Iris pigment epithelial cell (primary cell): ENCODE data around the gene PPIL4.

Experiments
- DNase-seq: peaks from one replicate; pipeline ENCODE4 v3.0.0-alpha.2; 2011; ENCODE audit warnings: low read depth

The PPIL4 gene, protein sequence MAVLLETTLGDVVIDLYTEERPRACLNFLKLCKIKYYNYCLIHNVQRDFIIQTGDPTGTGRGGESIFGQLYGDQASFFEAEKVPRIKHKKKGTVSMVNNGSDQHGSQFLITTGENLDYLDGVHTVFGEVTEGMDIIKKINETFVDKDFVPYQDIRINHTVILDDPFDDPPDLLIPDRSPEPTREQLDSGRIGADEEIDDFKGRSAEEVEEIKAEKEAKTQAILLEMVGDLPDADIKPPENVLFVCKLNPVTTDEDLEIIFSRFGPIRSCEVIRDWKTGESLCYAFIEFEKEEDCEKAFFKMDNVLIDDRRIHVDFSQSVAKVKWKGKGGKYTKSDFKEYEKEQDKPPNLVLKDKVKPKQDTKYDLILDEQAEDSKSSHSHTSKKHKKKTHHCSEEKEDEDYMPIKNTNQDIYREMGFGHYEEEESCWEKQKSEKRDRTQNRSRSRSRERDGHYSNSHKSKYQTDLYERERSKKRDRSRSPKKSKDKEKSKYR

DNA sequence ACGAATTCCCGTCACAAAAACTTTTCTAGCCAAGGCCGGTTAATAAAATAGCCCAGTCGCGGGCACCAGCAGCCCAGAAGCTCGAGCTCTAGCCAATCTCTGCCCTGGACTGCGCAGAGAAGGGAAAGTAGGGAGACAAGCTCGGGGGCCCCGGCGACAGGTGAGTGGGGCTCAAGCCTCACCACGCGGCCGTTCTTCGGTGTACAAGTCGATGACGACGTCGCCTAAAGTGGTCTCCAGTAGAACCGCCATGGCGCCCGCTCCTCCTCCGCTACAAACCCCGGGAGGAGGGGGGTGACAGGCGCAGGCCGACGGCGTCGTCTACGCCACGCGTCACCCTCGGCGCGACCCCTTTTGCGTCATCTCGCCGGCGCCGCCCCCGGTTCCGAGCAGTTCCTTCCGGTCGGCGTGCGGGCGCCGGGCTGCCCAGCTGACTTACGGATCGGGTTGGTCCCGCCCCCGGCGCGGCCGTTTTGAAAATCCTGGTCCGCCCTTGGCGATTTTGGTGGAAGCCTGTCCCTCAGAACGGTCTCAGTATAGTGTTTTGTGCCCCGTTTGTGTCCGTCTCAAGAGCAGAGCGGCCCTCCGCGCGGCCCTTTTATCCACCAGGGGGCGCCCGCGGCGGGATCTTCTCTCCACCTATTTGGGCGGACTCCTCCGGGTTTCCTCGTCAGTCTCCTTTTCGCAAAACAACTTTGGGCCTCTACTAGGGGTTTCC is at the start of gene PPIL4:
Gene PPIL4, minus strand, starts transcription at position 290 of the 718 bp plus-strand sequence. Its CDS starts 38 bp downstream, at position 252.
- peak; percentile 96 for DNase-seq

- DNase-seq = no peak
Observed at GRCh38 chr6:149593408-149593807, 47.6 kb upstream of the PPIL4 start.

DNA sequence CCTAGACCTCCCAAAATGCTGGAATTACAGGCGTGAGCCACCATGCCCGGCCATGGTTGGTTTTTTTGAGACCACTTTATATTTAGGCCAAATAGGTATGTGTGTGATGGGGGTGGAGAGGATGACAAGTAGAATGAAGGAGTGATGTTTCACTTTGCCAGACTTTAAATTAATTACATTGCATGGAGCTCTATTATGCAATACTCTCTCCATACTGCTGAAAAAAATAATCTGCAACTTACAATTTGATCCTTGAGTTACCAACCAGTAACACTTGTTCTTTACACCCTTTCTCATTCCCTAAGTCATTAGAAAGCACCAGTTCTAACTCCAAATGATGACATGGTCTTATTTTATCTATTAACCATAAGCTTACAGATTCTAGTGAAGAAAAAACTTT is 47.1 kb upstream of the PPIL4 start:
- DNase-seq = no peak

- no peak for DNase-seq
Observed at GRCh38 chr6:149586149-149586548, 40.3 kb upstream of the PPIL4 start.

DNA sequence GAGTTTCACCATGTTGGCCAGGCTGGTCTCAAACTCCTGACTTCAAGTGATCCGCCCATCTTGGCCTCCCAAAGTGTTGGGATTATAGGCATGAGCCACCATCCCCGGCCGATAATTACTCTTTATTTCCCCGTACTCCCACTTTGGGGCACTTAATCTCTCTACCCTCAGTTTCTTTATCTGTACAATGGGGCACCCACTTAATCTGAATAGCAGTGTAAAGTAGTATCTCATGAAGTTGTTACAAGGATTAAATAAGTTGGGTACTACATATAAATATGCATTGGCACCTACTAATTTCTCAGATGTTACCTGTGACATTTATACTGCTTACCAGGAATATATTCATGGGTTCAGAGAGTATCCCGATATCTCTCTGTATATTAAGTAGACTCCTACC is 35.5 kb upstream of the PPIL4 start:
- no peak for DNase-seq

DNA sequence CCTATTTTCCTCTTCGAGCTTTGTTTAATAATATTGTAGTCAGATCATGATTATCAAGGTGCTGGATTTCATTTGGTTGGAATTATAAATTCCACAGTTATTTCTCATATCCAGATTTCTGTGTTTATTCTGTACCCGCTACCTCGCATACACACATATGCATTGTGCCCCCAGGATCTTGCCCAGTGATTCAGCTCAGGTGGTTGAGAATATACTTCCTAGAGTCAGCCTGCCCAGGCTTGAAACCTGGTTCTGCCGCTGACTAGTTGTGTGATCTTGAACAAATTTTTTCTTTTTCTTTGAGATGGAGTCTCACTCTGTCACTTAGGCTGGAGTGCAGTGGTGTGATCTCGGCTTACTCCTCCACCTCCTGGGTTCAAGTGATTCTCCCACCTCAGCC is 35.0 kb upstream of the PPIL4 start:
- no peak for DNase-seq

DNA sequence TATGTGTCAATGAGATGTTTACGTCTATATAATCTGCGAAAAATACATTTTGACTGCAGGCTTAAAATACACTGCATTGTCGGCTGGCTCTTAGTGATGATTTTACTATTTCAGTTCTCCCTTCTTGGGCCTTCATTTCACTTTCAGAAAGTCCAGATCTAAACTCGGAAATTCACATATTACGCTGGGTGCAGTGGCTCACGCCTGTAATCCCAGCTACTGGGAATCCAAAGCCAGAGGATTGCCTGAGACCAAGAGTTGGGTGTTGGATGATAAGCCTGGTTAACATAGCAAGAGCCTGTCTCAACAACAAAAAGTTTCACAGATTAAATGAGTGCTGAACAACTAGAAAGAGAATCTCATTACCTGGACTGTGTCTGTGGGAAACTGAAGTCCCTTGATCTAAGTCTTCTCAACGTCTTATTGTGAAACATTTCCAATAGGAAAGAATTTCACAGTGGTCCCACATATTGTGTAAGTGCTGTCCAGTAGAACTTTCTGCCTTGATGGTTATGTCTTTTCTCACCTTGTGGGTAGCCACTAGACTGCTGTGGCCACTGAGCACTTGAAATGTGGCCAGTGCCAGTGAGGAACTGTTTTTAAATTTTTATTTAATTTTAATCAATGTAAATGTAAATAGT is 22.2 kb upstream of the PPIL4 start:
- DNase-seq = no peak

- DNase-seq = no peak
Observed at GRCh38 chr6:149567194-149567586, 21.3 kb upstream of the PPIL4 start.

DNA sequence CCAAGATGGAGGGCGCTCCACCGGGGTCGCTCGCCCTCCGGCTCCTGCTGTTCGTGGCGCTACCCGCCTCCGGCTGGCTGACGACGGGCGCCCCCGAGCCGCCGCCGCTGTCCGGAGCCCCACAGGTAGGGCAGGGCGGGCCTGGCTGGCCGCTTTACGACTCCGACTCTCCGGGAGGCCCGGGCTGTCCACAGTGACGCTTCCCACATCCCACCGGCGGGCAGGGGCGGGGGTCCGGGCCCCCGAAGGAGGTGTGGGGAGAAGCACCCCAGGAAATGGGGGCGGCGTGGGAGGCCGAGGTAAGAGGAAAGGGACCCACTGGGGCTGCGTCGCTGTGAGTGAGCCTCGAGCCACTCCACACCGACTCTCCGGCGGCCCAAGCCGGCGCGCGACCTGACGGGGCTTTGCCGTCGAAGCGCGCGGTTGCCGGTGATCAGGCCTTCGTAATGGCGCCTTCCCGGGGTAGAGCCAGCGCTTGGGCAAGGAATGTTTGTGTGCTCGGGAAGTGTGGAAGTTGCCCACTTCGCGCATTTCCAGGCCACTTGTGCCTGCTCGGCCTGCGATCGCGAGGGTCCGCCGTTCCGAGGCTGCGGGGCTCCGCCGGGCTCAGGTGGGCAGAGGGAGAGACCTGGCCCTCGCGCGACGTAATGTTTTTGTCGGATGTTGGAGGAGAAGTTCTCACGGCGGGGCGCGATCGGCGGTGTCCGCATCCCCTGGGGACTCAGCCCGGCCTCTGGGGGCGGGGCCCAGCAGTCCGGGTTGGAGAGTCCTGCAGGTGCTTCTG is 20.8 kb upstream of the PPIL4 start:
- DNase-seq = peak; percentile 48

GRCh38 chr6:149565527-149566409 is 19.9 kb upstream of the PPIL4 start, which contains the start of gene GINM1:
GINM1 (plus strand) TSS chr6:149566375; CDS start chr6:149566415, 40 bp downstream.
- DNase-seq = peak; percentile 92

DNA sequence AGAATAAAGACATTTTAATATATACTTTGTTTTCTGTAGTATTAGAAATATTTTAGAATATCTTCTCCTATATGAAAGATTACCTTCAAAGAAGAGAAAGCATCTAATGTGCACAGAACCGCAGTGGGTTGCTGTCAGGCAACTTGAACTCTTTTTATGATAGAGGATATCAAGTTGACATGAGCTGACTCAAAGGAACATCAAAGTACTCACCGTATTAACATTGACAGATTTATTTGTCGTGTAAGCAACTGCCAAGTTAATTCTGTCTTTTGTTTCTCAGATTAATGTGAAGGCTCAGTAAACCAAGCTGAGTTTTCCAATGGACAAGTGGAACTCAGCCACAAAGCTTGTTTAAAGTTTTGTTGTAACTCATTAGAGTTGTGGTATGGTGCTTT is 18.1 kb upstream of the PPIL4 start:
- DNase-seq = no peak

- DNase-seq = peak; percentile 75
Observed at GRCh38 chr6:149563203-149563927, 17.5 kb upstream of the PPIL4 start.

GRCh38 chr6:149560736-149561135 is 14.9 kb upstream of the PPIL4 start:
- DNase-seq = peak; percentile 15

DNA sequence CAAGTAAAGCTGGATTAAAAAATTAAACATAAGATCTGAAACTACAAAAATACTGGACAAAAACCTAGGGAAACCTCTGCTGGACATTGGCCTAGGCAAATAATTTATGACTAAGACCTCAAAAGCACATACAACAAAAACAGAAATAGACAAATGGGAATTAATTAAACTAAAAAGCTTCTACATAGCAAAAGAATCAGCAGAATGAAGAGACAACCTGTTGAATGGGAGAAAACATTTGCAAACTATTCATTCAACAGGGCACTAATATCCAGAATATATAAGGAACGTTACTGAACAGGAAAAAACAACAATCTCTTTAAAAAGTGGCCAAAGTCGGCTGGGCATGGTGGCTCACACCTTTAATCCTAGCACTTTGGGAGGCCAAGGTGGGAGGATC is 13.5 kb upstream of the PPIL4 start:
- no peak for DNase-seq

DNA sequence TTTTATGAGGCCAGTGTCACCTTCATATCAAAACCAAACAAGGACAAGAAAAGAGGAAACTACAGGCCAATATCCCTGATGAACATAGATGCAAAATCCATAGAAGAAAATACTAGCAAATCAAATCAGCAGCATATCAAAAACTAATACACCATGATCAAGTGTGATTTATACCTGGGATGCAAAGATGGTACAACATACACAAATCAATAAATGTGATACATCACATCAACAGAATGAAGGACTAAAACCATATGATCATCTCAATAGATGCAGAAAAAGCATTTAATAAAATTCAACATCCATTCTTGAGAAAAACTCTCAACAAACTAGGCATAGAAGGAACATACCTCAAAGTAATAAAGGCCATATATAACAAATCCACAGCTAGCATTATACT is 12.2 kb upstream of the PPIL4 start:
- no peak for DNase-seq

DNA sequence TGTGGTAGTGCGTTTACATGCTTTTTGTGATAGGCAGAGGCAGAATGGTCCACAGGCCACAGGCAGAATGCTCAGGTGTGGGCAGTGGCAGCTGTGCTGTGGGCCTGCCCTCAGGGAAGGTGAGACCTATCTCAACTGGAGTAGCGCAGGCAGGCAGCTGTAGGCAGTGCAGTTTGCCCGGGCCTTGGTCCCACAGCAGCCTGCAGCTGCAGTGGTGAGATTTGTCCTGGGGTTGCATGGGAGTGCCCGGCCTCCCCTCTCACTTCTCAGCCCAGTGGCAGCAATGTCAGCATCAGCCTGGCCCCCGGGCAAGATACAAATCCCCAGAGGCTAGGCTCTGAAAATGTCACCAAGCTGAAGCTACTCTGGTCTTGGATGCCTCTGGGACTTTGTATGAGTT is 6.1 kb upstream of the PPIL4 start:
- DNase-seq = no peak

GRCh38 chr6:149545258-149545753 is 537 bp downstream of the PPIL4 start:
- DNase-seq = peak; percentile 78

DNA sequence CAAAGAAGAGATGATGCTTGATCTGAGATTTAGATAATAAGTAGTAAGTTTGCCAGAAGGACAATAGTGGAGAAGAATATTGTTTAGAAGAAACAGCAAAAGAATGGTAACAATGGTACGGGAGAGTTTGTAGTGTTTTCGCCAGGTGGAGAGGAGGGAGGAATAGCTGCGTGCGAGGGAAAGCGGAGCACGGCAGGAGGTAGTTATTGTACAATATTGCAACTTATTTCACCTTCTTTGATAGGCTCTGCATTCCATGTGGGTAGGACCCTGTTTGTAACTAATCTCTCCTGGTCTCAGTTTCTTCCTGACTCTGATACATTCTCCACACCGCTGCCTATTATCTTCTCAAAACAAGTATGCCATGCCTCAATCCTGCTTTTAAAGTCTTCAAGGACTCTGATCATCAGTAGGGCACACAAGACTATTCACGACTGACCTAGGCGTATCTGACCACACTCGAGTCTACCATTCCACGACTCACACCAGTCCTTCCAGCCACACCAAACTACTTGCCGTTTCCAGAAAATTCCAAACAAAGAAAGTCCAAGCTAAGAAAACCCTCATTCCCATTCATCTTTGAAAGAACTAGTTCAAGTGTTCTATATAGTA is 1.1 kb downstream of the PPIL4 start:
- no peak for DNase-seq

- no peak for DNase-seq
Observed at GRCh38 chr6:149541139-149541538, 4.7 kb downstream of the PPIL4 start.

- DNase-seq = no peak
Observed at GRCh38 chr6:149534742-149535141, 11.1 kb downstream of the PPIL4 start.
